AG09309 (cell line): ENCODE results near the gene SALL3.

Experiments
- DNase-seq: peaks from one replicate; pipeline ENCODE4 v3.0.0-alpha.2; 2010; ENCODE audit warnings: low read depth
- H3K4me3 ChIP-seq: 2 replicates; pipeline ENCODE4 v1.5.1; 2011; ENCODE audit warnings: mild to moderate bottlenecking, low read depth, low read length, moderate library complexity; ENCODE audit not compliant: control insufficient read depth
- TF ChIP-seq, protein P1 (sequence below): IDR thresholded peaks from 2 replicates; pipeline ENCODE4 v1.5.1; 2011; ENCODE audit warnings: mild to moderate bottlenecking, low read depth, low read length, inconsistent platforms; ENCODE audit not compliant: insufficient read depth, control insufficient read depth; ENCODE audit errors: missing control alignments

The SALL3 gene

GRCh38 chr18:79042276-79042675, 62.7 kb downstream of the SALL3 start:
- H3K4me3 ChIP-seq = no peak overlapping the region
- TF ChIP-seq, protein P1, sequence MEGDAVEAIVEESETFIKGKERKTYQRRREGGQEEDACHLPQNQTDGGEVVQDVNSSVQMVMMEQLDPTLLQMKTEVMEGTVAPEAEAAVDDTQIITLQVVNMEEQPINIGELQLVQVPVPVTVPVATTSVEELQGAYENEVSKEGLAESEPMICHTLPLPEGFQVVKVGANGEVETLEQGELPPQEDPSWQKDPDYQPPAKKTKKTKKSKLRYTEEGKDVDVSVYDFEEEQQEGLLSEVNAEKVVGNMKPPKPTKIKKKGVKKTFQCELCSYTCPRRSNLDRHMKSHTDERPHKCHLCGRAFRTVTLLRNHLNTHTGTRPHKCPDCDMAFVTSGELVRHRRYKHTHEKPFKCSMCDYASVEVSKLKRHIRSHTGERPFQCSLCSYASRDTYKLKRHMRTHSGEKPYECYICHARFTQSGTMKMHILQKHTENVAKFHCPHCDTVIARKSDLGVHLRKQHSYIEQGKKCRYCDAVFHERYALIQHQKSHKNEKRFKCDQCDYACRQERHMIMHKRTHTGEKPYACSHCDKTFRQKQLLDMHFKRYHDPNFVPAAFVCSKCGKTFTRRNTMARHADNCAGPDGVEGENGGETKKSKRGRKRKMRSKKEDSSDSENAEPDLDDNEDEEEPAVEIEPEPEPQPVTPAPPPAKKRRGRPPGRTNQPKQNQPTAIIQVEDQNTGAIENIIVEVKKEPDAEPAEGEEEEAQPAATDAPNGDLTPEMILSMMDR = no peak
- no peak for DNase-seq

- no peak overlapping the region for H3K4me3 ChIP-seq
- TF ChIP-seq, protein P1 = no peak
- DNase-seq = no peak
Observed at GRCh38 chr18:79043288-79043687, 63.7 kb downstream of the SALL3 start.

- H3K4me3 ChIP-seq = no peak overlapping the region
- TF ChIP-seq, protein P1 = no peak
- DNase-seq = no peak
Observed at GRCh38 chr18:79046522-79046921, 66.9 kb downstream of the SALL3 start.

DNA sequence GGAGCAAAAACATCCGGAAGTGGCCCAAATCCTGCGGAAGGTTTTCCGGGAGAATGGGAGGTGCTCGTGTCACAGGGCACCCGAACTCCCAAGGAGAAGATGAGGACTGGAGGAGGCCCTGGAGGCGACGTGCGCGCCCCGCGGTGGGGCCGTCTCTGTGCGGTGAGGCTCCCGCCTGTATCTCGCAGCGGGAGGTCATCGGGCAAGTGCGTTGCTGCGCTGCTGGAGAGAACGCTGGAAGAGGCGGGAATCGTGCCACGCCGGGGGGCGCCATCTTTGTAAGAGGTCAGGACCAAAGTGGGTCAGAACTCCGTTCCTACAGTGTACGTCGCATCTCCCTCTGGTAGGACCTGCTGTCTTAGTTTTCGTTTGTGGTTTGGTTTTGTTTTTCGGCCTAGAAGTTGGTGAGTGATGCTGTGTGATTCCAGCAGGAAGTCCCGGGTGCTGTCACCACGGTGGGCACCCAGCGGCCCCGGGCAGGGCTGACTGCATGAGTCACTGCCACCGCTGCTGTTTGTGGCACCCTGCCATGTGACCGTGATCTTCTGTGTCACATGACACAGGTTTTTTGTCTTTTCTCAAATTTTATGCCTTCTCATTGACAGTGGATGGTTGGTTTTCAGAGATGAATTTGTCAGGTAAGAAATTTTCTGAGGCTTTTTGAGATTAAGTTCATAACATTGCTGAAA, 68.1 kb downstream of the SALL3 start:
- TF ChIP-seq, protein P1 = no peak
- no peak for DNase-seq
- no peak overlapping the region for H3K4me3 ChIP-seq

DNA sequence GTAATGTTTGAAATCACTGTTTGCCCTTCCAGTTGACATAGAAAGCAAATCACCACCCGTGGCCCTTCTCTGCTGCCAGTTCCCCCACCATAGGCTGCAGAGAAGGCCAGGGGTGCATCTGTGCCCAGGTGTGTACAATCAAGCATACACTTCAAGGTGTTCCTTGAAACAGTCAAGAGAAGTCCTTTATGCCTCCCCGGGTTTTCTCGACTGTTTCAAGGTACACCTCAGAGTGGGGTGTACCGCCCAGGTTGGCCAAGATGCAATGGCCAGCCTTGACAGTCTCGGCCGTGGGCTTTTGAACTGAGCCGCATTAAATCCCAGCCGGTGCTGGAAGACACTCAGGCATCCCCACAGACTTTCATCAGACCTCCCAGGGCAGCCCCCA, 68.6 kb downstream of the SALL3 start:
- TF ChIP-seq, protein P1 = no peak
- no peak overlapping the region for H3K4me3 ChIP-seq
- no peak for DNase-seq

DNA sequence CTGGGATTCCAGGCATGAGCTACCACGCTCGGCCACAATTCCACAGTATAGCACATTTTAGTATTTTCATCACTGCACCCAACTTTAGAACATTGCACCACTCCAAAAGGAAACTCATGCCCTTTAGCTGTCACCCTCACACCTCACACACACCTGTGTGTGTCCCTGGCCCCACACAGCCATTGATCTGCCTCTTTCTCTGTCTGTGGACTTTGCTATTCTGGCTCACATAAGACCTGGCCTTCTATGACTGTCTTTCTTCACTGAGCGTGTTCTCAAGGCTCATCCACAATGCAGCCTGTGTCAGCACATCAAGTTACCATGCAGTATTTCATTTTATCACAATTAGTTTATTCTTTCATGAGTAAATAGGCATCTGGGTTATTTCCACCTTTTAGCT, 69.9 kb downstream of the SALL3 start:
- no peak for DNase-seq
- H3K4me3 ChIP-seq = no peak overlapping the region
- TF ChIP-seq, protein P1 = no peak
